GM23248 (cell line): Measurements from ENCODE around the gene TBC1D22A.

Source experiments
- EZH2 ChIP-seq: fragments of 200-600 bp; sonication (generic); IDR thresholded peaks from 2 replicates; pipeline ENCODE4 v1.6.1; 2018; ENCODE audit warnings: antibody characterized with exemption, mild to moderate bottlenecking; ENCODE audit not compliant: insufficient read depth, poor library complexity, severe bottlenecking
- EZH2phosphoT487 ChIP-seq: fragments of 200-600 bp; sonication (generic); IDR thresholded peaks from 2 replicates; pipeline ENCODE4 v1.6.1; 2018; ENCODE audit warnings: antibody characterized with exemption, moderate library complexity, mild to moderate bottlenecking, low read depth; ENCODE audit not compliant: insufficient read depth

GRCh38 chr22:47191671-47192650 lies 429.5 kb downstream of the TBC1D22A start:
- TF ChIP-seq EZH2 (no peak), EZH2phosphoT487 (no peak)
